RPMI8226 (cell line): ENCODE results near the gene CXorf51A.
"Not testable (repeated sequence)": the region's sequence is repeated elsewhere in the genome, so short reads cannot be mapped to it uniquely, and the experiment has no call there.

Source experiments
- DNase-seq: peaks from one replicate; pipeline ENCODE4 v3.0.0-alpha.2; 2015

CXorf51A gene

DNA sequence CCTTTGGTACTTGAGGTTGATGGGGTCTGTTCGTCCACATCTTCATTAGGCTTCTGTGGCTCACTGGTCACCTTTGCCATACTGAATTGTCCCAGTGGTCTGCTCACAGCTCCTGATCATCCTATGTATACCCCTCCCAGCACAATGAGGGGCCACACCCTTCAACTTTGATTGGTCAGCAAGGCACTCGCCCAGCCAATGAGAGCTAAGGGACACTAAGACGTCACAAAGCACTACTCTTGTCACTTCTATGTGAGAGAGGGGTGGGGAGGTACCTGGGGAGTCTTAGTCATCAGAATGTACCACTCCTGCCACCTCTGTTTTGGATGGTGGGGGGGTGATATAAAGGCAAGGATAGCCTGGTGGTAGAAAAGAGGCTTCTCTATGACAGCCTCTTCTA, at the start of gene CXorf51A:
TSS of gene CXorf51A (minus strand) at position 101 of the 400 bp plus-strand sequence. CDS start at position 80, 21 bp downstream.
- DNase-seq, result not testable (repeated sequence)

DNA sequence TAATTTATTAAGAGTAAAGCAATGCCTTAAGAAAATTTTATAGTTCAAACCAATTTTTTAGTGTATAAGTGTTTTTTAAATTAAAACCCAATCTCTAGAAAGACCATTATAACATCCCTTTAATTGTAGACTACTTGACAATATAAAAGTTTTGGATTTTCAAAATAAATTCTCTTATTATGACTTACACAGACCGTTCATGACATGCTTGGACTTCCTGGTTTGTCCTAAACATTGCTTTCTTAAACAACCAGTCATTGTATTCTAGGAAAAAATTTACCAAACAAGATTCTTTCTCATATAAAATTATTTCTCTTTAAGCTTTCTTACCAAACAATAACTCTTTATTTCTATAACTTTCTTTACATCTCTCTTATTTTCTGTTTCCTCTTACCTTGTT, 49.0 kb upstream of the CXorf51A start:
- peak; percentile 4 for DNase-seq

DNA sequence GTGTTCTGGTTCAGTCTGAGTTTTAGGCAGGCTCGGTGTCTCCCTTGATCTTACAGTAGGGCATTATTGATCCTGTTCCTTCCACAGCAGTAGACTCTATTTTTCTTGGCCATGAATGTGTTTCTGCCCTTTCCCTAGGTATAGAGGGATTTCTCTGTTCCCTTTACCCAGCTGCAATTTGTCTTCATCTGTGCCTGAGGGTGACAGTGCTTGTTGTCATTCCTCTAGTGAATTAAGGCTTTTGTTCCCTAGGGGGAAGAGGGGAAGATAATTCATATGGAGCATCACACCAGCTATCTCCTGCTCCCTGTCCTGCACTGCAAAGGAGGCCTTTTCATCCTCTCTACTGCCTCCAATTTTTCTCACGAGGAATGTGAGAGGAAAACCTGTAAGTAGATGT, 39.7 kb upstream of the CXorf51A start:
- no peak for DNase-seq

DNA sequence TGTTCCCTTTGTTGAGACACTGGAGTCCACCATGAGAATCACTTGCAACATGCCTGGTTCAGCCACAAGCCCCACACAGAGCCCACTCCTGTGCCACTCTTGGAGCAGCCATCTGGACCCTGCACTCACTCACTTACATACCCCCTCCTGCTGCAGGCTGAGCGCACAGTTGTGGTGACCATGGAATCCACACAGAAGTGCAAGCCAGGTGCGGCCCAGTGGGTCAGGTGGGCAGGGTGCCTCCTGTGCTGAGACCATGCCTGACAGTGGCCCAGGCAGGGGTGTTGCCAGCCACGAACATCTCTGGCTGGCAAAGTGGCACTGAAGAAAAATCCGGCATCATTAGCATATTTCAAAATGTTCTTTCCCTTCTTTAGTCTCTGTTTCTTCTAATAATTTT, 17.4 kb upstream of the CXorf51A start:
- no peak for DNase-seq

DNA sequence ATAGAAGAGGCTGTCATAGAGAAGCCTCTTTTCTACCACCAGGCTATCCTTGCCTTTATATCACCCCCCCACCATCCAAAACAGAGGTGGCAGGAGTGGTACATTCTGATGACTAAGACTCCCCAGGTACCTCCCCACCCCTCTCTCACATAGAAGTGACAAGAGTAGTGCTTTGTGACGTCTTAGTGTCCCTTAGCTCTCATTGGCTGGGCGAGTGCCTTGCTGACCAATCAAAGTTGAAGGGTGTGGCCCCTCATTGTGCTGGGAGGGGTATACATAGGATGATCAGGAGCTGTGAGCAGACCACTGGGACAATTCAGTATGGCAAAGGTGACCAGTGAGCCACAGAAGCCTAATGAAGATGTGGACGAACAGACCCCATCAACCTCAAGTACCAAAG, 5.1 kb downstream of the CXorf51A start, which contains the start of gene CXorf51B:
TSS of gene CXorf51B (plus strand) at position 301 of the 400 bp plus-strand sequence. CDS start at position 322, 21 bp downstream.
- not testable (repeated sequence) for DNase-seq
